PC-9 (cell line): ENCODE measurements around the gene ADISSP. TPM values are rescaled to one million over a fixed set of nuclear protein-coding genes. Genes with fewer than 3 reads are reported as not detected.

Experiments
- BruUV-seq: library from RNA; stranded (reverse); fragments of 400-500 nt; replicated peaks from 2 replicates; lab custom pipeline; 2021; lab: Mats Ljungman, UMichigan
- CTCF ChIA-PET: fragments of 300-600 bp; sonication (Branson Sonifier 250); formaldehyde crosslinking; loops from one replicate; lab custom pipeline; 2022; ENCODE audit warnings: antibody characterized with exemption; lab: Charles Lee
- POLR2A ChIA-PET: fragments of 300-600 bp; sonication (Branson Sonifier 250); formaldehyde crosslinking; loops from one replicate; lab custom pipeline; 2022; ENCODE audit warnings: antibody characterized with exemption; ENCODE audit not compliant: unreplicated experiment; lab: Charles Lee
- DNase-seq, 2 experiments: peaks; one replicate each; pipeline versions ENCODE4 v3.0.0 to v3.0.0-alpha.2; 2015 to 2022; ENCODE audit warnings: mixed read lengths in 1 of 2
- H2AFZ ChIP-seq: fragments of 200-600 bp; sonication (generic); 2 replicates; pipeline ENCODE4 v1.8.1; 2017; ENCODE audit warnings: antibody characterized with exemption
- H3F3A ChIP-seq: fragments of 200-600 bp; sonication (generic); 2 replicates; pipeline ENCODE4 v1.8.1; 2017; ENCODE audit warnings: antibody characterized with exemption, mild to moderate bottlenecking, low read depth; ENCODE audit not compliant: insufficient read depth
- H3K27ac ChIP-seq: fragments of 200-600 bp; sonication (generic); 2 replicates; pipeline ENCODE4 v1.6.1; 2016; ENCODE audit warnings: mixed run types
- H3K27me3 ChIP-seq: fragments of 200-600 bp; sonication (generic); 2 replicates; pipeline ENCODE4 v1.6.1; 2016; ENCODE audit warnings: low read depth, mixed run types; ENCODE audit not compliant: insufficient read depth
- H3K36me3 ChIP-seq: fragments of 200-600 bp; sonication (generic); 2 replicates; pipeline ENCODE4 v1.6.1; 2016; ENCODE audit warnings: low read depth, mixed run types
- H3K4me1 ChIP-seq: fragments of 200-600 bp; sonication (generic); replicated peaks from 2 replicates; pipeline ENCODE4 v1.6.1; 2016; ENCODE audit warnings: mixed run types; ENCODE audit not compliant: insufficient read depth
- H3K4me2 ChIP-seq: fragments of 200-600 bp; sonication (generic); 2 replicates; pipeline ENCODE4 v1.6.1; 2017; ENCODE audit warnings: mixed run types
- H3K4me3 ChIP-seq: fragments of 200-600 bp; sonication (generic); 2 replicates; pipeline ENCODE4 v1.6.1; 2016; ENCODE audit warnings: mixed run types
- H3K79me2 ChIP-seq: fragments of 200-600 bp; sonication (generic); 2 replicates; pipeline ENCODE4 v1.6.1; 2017; ENCODE audit warnings: low read depth, mixed run types
- H3K9me2 ChIP-seq: fragments of 200-600 bp; sonication (generic); 2 replicates; pipeline ENCODE4 v1.8.1; 2017; ENCODE audit warnings: mild to moderate bottlenecking; ENCODE audit not compliant: insufficient read depth
- H3K9me3 ChIP-seq: fragments of 200-600 bp; sonication (generic); 2 replicates; pipeline ENCODE4 v1.8.1; 2016; ENCODE audit warnings: low read depth; ENCODE audit not compliant: insufficient read depth
- H4K20me1 ChIP-seq: fragments of 200-600 bp; sonication (generic); 2 replicates; pipeline ENCODE4 v1.8.1; 2017; ENCODE audit not compliant: insufficient read depth
- EZH2 ChIP-seq: fragments of 200-600 bp; sonication (generic); IDR thresholded peaks from 2 replicates; pipeline ENCODE4 v1.8.0; 2017; ENCODE audit warnings: antibody characterized with exemption, low read depth
- intact Hi-C: fragments of 100-400 bp; cut with micrococcal nuclease; formaldehyde crosslinking; loops from one replicate; pipeline ENCODE4 v1.10.0; 2022; ENCODE audit not compliant: unreplicated experiment
- total RNA-seq: library from RNA; stranded (reverse); gene quantifications from 2 replicates; pipeline ENCODE4 v1.2.3, GENCODE V29; 2021
- TF ChIP-seq, protein P1 (sequence below): fragments of 200-600 bp; sonication (generic); conservative IDR thresholded peaks from 2 replicates; pipeline ENCODE4 v1.6.1; 2017; ENCODE audit warnings: mixed run types, antibody characterized with exemption, mild to moderate bottlenecking, moderate library complexity

The ADISSP gene
- total RNA-seq, 1 experiment from 2014 or later = 86.9 TPM

GRCh38 chr20:3748073-3748472, 19.5 kb downstream of the ADISSP start:
- intact Hi-C loops = no loop called here
- DNase-seq = no peak
- no peak overlapping the region for H3K4me2 ChIP-seq
- H4K20me1 ChIP-seq = no peaks in the 10 kb centered on the region
- H3K4me3 ChIP-seq = no peak overlapping the region
- H3K9me3 ChIP-seq = no peaks in the 10 kb centered on the region
- H3F3A ChIP-seq = peaks cover 10% of the 10 kb centered on the region; the same call in 1 of the 2 replicates
- no peak overlapping the region for H3K27ac ChIP-seq
- H3K9me2 ChIP-seq = no peaks in the 10 kb centered on the region
- H3K36me3 ChIP-seq = no peaks in the 10 kb centered on the region
- H3K79me2 ChIP-seq = no peaks in the 10 kb centered on the region
- H3K4me1 ChIP-seq = no peaks in the 10 kb centered on the region
- ChIA-PET CTCF (interaction anchor here (1.1 kb wide), 1 partner anchor 40 kb away, joined by 3 read pairs; no protein-coding TSS in a partner anchor), POLR2A (no interaction called here)
- BruUV-seq = no TSS peak
- TF ChIP-seq EZH2 = no peak
- TF ChIP-seq, protein P1, sequence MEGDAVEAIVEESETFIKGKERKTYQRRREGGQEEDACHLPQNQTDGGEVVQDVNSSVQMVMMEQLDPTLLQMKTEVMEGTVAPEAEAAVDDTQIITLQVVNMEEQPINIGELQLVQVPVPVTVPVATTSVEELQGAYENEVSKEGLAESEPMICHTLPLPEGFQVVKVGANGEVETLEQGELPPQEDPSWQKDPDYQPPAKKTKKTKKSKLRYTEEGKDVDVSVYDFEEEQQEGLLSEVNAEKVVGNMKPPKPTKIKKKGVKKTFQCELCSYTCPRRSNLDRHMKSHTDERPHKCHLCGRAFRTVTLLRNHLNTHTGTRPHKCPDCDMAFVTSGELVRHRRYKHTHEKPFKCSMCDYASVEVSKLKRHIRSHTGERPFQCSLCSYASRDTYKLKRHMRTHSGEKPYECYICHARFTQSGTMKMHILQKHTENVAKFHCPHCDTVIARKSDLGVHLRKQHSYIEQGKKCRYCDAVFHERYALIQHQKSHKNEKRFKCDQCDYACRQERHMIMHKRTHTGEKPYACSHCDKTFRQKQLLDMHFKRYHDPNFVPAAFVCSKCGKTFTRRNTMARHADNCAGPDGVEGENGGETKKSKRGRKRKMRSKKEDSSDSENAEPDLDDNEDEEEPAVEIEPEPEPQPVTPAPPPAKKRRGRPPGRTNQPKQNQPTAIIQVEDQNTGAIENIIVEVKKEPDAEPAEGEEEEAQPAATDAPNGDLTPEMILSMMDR = no peak
- H3K27me3 ChIP-seq = no peaks in the 10 kb centered on the region
- no peak overlapping the region for H2AFZ ChIP-seq

GRCh38 chr20:3747471-3747870, 20.1 kb downstream of the ADISSP start:
- TF ChIP-seq EZH2 = no peak
- TF ChIP-seq, protein P1 = no peak
- Histone ChIP-seq H2AFZ (no peak overlapping the region), H4K20me1 (no peaks in the 10 kb centered on the region), H3F3A (peaks cover 10% of the 10 kb centered on the region; the same call in 1 of the 2 replicates), H3K9me2 (no peaks in the 10 kb centered on the region), H3K27me3 (no peaks in the 10 kb centered on the region), H3K4me1 (no peaks in the 10 kb centered on the region), H3K79me2 (no peaks in the 10 kb centered on the region), H3K4me2 (no peak overlapping the region), H3K4me3 (no peak overlapping the region), H3K27ac (no peak overlapping the region), H3K9me3 (no peaks in the 10 kb centered on the region), H3K36me3 (no peaks in the 10 kb centered on the region)
- POLR2A ChIA-PET = no interaction called here
- no peak for DNase-seq
- intact Hi-C loops = no loop called here
- CTCF ChIA-PET = interaction anchor here (0.5 to 1.1 kb wide), 4 partner anchors 19 to 301 kb away, joined by 3 to 8 read pairs (median 3); no protein-coding TSS in a partner anchor
- no TSS peak for BruUV-seq

- H3K9me2 ChIP-seq = no peaks in the 10 kb centered on the region
- H3K4me3 ChIP-seq = no peak overlapping the region; the same call in 1 of the 2 replicates
- no peaks in the 10 kb centered on the region for H3K9me3 ChIP-seq
- DNase-seq = no peak
- H3K4me2 ChIP-seq = 0 out of 2 replicates have a peak overlapping the region, but pooled peaks have one; percentile 74
- H3K27me3 ChIP-seq = no peaks in the 10 kb centered on the region
- ChIA-PET CTCF (interaction anchor here (0.7 to 1.0 kb wide), 3 partner anchors 17 to 23 kb away, joined by 3 to 4 read pairs (median 3); partner anchors contain the start of gene ADISSP), POLR2A (no interaction called here)
- H3K27ac ChIP-seq = no peak overlapping the region
- no TSS peak for BruUV-seq
- H3F3A ChIP-seq = peaks cover 10% of the 10 kb centered on the region; the same call in 1 of the 2 replicates
- H3K36me3 ChIP-seq = no peaks in the 10 kb centered on the region
- H3K4me1 ChIP-seq = no peaks in the 10 kb centered on the region
- no peak for TF ChIP-seq EZH2
- TF ChIP-seq, protein P1 = no peak
- H4K20me1 ChIP-seq = no peaks in the 10 kb centered on the region
- H3K79me2 ChIP-seq = no peaks in the 10 kb centered on the region
- no peak overlapping the region for H2AFZ ChIP-seq
- intact Hi-C loops = no loop called here
Measured at GRCh38 chr20:3745686-3746173, 21.8 kb downstream of the ADISSP start.
